Hepatocyte (in vitro differentiated cells): ENCODE results near the gene CHMP4B. TPM values are rescaled to one million over a fixed set of nuclear protein-coding genes. Genes with fewer than 3 reads are reported as not detected.

ENCODE experiments used
- DNase-seq: peaks from one replicate; pipeline ENCODE4 v3.0.0-alpha.2; 2016; ENCODE audit warnings: low spot score
- H2AFZ ChIP-seq: fragments of 200-600 bp; sonication (generic); 2 replicates; pipeline ENCODE4 v1.6.0; 2016; ENCODE audit warnings: antibody characterized with exemption, mild to moderate bottlenecking
- H3K27ac ChIP-seq: fragments of 200-600 bp; sonication (generic); 2 replicates; pipeline ENCODE4 v1.5.1; 2016; ENCODE audit warnings: mild to moderate bottlenecking
- H3K27me3 ChIP-seq: fragments of 200-600 bp; sonication (generic); 2 replicates; pipeline ENCODE4 v1.6.1; 2016
- H3K36me3 ChIP-seq: fragments of 200-600 bp; sonication (generic); replicated peaks from 2 replicates; pipeline ENCODE4 v1.5.1; 2016; ENCODE audit warnings: low read depth; ENCODE audit not compliant: insufficient read depth
- H3K4me1 ChIP-seq: fragments of 200-600 bp; sonication (generic); 2 replicates; pipeline ENCODE4 v1.5.1; 2016; ENCODE audit warnings: mild to moderate bottlenecking, moderate library complexity; ENCODE audit not compliant: insufficient read depth
- H3K4me2 ChIP-seq: fragments of 200-600 bp; sonication (generic); 2 replicates; pipeline ENCODE4 v1.6.0; 2016
- H3K4me3 ChIP-seq: fragments of 200-600 bp; sonication (generic); 2 replicates; pipeline ENCODE4 v1.5.1; 2016; ENCODE audit warnings: mild to moderate bottlenecking
- H3K79me2 ChIP-seq: fragments of 200-600 bp; sonication (generic); 2 replicates; pipeline ENCODE4 v1.6.0; 2017; ENCODE audit warnings: mild to moderate bottlenecking
- H3K9me2 ChIP-seq: fragments of 200-600 bp; sonication (generic); replicated peaks from 2 replicates; pipeline ENCODE4 v1.6.0; 2017; ENCODE audit warnings: mild to moderate bottlenecking; ENCODE audit not compliant: insufficient read depth
- H3K9me3 ChIP-seq: fragments of 200-600 bp; sonication (generic); 2 replicates; pipeline ENCODE4 v1.5.1; 2016; ENCODE audit warnings: low read depth, mild to moderate bottlenecking
- H4K20me1 ChIP-seq: fragments of 200-600 bp; sonication (generic); 2 replicates; pipeline ENCODE4 v1.6.0; 2016; ENCODE audit warnings: mild to moderate bottlenecking; ENCODE audit not compliant: insufficient read depth, poor library complexity, severe bottlenecking
- CTCF ChIP-seq: fragments of 200-600 bp; sonication (generic); IDR thresholded peaks from 2 replicates; pipeline ENCODE4 v1.5.1; 2016; ENCODE audit warnings: antibody characterized with exemption, mild to moderate bottlenecking; ENCODE audit not compliant: poor library complexity
- EZH2 ChIP-seq: fragments of 200-600 bp; sonication (generic); IDR thresholded peaks from 2 replicates; pipeline ENCODE4 v1.6.1; 2016; ENCODE audit warnings: antibody characterized with exemption, mild to moderate bottlenecking, borderline replicate concordance
- EZH2phosphoT487 ChIP-seq: fragments of 200-600 bp; sonication (generic); IDR thresholded peaks from one replicate; pipeline ENCODE4 v1.6.1; 2018; ENCODE audit warnings: antibody characterized with exemption, mild to moderate bottlenecking, low read depth, moderate library complexity; ENCODE audit not compliant: unreplicated experiment, severe bottlenecking
- WGBS: methylation state at CpG from one replicate; pipeline ENCODE4 v1.1.6; 2016; ENCODE audit warnings: low lambda C conversion rate; ENCODE audit errors: missing lambda C conversion rate; 5-methylcytosine and 5-hydroxymethylcytosine counted together
- polyA plus RNA-seq: library from polyadenylated mRNA; unstranded; fragments of >200 nt; fragmentation: Nextera tagmentation; extraction: Ambion mirVana; gene quantifications from 2 replicates; pipeline ENCODE4 v1.2.1, GENCODE V29; 2016
- total RNA-seq: library from RNA; depleted of rRNA; stranded (reverse); fragments of >200 nt; gene quantifications from 2 replicates; pipeline ENCODE4 v1.2.3, GENCODE V29; 2014

The CHMP4B gene
- total and polyA plus RNA-seq, 2 experiments from 2014 or later: 8.1 to 95.1 TPM

- no peaks in the 10 kb centered on the region for H3K36me3 ChIP-seq
- H3K79me2 ChIP-seq: peaks cover 93% of the 10 kb centered on the region
Measured at GRCh38 chr20:33815671-33816070, 4.5 kb downstream of the CHMP4B start.

GRCh38 chr20:33816191-33816590 lies 5.0 kb downstream of the CHMP4B start:
- Histone ChIP-seq H3K79me2 (peaks cover 98% of the 10 kb centered on the region), H3K9me2 (no peaks in the 10 kb centered on the region), H3K4me3 (no peak overlapping the region), H4K20me1 (peaks cover 87% of the 10 kb centered on the region), H3K4me2 (no peak overlapping the region), H3K27ac (no peak overlapping the region), H3K4me1 (peaks cover 35% of the 10 kb centered on the region), H3K9me3 (no peaks in the 10 kb centered on the region), H2AFZ (no peak overlapping the region), H3K36me3 (no peaks in the 10 kb centered on the region), H3K27me3 (no peaks in the 10 kb centered on the region)
- TF ChIP-seq EZH2phosphoT487 (no peak), EZH2 (no peak), CTCF (no peak)
- WGBS: 84% methylated on average over 1 of the region's 1 CpG
- DNase-seq: no peak

More at GRCh38 chr20:33815671-33816070, 4.5 kb downstream of the CHMP4B start:
- no peak overlapping the region for H2AFZ ChIP-seq
- TF ChIP-seq CTCF (no peak), EZH2 (no peak), EZH2phosphoT487 (no peak)
- H3K4me3 ChIP-seq: no peak overlapping the region
- H3K9me3 ChIP-seq: no peaks in the 10 kb centered on the region
- DNase-seq: no peak
- H3K27me3 ChIP-seq: no peaks in the 10 kb centered on the region
- H3K9me2 ChIP-seq: no peaks in the 10 kb centered on the region
- WGBS: 94% methylated on average over 3 of the region's 3 CpGs
- no peak overlapping the region for H3K27ac ChIP-seq
- H3K4me1 ChIP-seq: peaks cover 35% of the 10 kb centered on the region
- H3K4me2 ChIP-seq: no peak overlapping the region
- H4K20me1 ChIP-seq: peaks cover 82% of the 10 kb centered on the region

DNA sequence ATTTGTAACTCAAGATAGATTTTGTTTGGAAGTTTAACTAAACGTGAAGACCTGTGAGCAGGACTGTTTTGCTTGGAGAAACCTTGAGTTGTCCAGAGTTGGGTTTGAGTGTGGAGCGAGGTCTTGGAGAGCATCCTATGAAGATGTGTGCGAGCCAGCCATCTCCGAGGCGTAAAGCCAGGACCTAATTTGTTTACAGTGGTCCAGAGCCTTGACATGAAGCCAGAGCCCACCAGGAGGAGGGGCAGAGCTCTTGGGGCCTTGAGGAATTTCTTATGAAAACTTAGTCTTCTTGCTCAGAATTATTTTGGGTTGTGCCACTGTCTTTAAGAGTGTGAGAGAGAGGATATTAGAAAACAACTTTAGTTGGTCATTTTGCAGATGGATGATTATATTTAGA lies 6.3 kb downstream of the CHMP4B start:
- no peak for DNase-seq
- Histone ChIP-seq H3K9me2 (no peaks in the 10 kb centered on the region), H3K79me2 (peaks cover 100% of the 10 kb centered on the region), H3K4me2 (no peak overlapping the region), H3K27me3 (no peaks in the 10 kb centered on the region), H4K20me1 (peaks cover 99% of the 10 kb centered on the region), H3K27ac (peak overlapping the region; percentile 12), H3K9me3 (no peaks in the 10 kb centered on the region), H3K4me3 (no peak overlapping the region), H3K36me3 (no peaks in the 10 kb centered on the region), H2AFZ (no peak overlapping the region), H3K4me1 (peaks cover 35% of the 10 kb centered on the region)
- no peak for TF ChIP-seq EZH2
- no peak for TF ChIP-seq CTCF
- no peak for TF ChIP-seq EZH2phosphoT487
- WGBS: 71% methylated on average over 5 of the region's 5 CpGs

GRCh38 chr20:33819456-33819855 lies 8.3 kb downstream of the CHMP4B start:
- Histone ChIP-seq H3K4me3 (no peak overlapping the region), H3K4me1 (peaks cover 22% of the 10 kb centered on the region), H4K20me1 (peaks cover 100% of the 10 kb centered on the region), H3K27ac (no peak overlapping the region), H3K4me2 (no peak overlapping the region), H3K27me3 (no peaks in the 10 kb centered on the region), H3K9me2 (no peaks in the 10 kb centered on the region), H2AFZ (no peak overlapping the region), H3K79me2 (peaks cover 100% of the 10 kb centered on the region), H3K36me3 (no peaks in the 10 kb centered on the region), H3K9me3 (no peaks in the 10 kb centered on the region)
- WGBS: 100% methylated on average over 1 of the region's 1 CpG
- TF ChIP-seq CTCF (no peak), EZH2phosphoT487 (no peak), EZH2 (no peak)
- DNase-seq: no peak
